Small intestine (tissue), 7 donors: ENCODE measurements around the gene AFDN. TPM values are rescaled to one million over a fixed set of nuclear protein-coding genes. Genes with fewer than 3 reads are reported as not detected.

Source experiments
- DNase-seq, 2 donors: peaks; one replicate each; pipeline versions ENCODE4 v3.0.0 to v3.0.0-alpha.2; 2013
- FAIRE-seq: peaks from 2 replicates; lab custom pipeline; 2012; peaks lifted over from hg19 to GRCh38; lab: Jason Lieb, UNC
- H3K27ac ChIP-seq, 3 donors: one replicate each; pipeline ENCODE4 v1.5.1; 2013; ENCODE audit warnings: low read length in 2 of 3, mild to moderate bottlenecking in 2 of 3, control low read depth in 1 of 3, inconsistent platforms in 1 of 3, low read depth in 1 of 3, moderate library complexity in 1 of 3
- H3K27me3 ChIP-seq, 3 donors: one replicate each; pipeline ENCODE4 v1.6.1; 2013; ENCODE audit warnings: low read length in 3 of 3, inconsistent platforms in 1 of 3; ENCODE audit not compliant: control insufficient read depth in 3 of 3, insufficient read depth in 3 of 3
- H3K36me3 ChIP-seq, 3 donors: one replicate each; pipeline ENCODE4 v1.6.1; 2013; ENCODE audit warnings: low read length in 3 of 3, inconsistent platforms in 1 of 3, low read depth in 1 of 3, mild to moderate bottlenecking in 1 of 3, moderate library complexity in 1 of 3; ENCODE audit not compliant: control insufficient read depth in 3 of 3, insufficient read depth in 2 of 3
- H3K4me1 ChIP-seq, 3 donors: one replicate each; pipeline ENCODE4 v1.6.1; 2013; ENCODE audit warnings: low read length in 2 of 3, inconsistent platforms in 1 of 3, low read depth in 1 of 3, mild to moderate bottlenecking in 1 of 3, moderate library complexity in 1 of 3; ENCODE audit not compliant: control insufficient read depth in 3 of 3, insufficient read depth in 2 of 3
- H3K4me3 ChIP-seq, 3 donors: one replicate each; pipeline ENCODE4 v1.5.1; 2013; ENCODE audit warnings: low read length in 3 of 3, control low read depth in 1 of 3, inconsistent platforms in 1 of 3, low read depth in 1 of 3, mild to moderate bottlenecking in 1 of 3, moderate library complexity in 1 of 3
- H3K9me3 ChIP-seq, 2 donors: one replicate each; pipeline ENCODE4 v1.6.1; 2013; ENCODE audit warnings: low read depth in 1 of 2, low read length in 1 of 2; ENCODE audit not compliant: control insufficient read depth in 2 of 2, insufficient read depth in 1 of 2
- WGBS, 3 donors: extraction: QIAGEN DNeasy Blood & Tissue Kit; methylation state at CpG; one replicate each; pipeline ENCODE4 v1.1.7; 2013; 5-methylcytosine and 5-hydroxymethylcytosine counted together
- polyA plus RNA-seq, 4 donors: library from polyadenylated mRNA; stranded (reverse) in 3 of 4; unstranded in 1 of 4; fragments of 200-250 nt in 3 of 4; fragments of 120-200 nt in 1 of 4; gene quantifications; one replicate each; pipeline versions ENCODE4 v1.2.1 to v1.2.3, GENCODE V29; 2013
- donor health status: healthy with polysubstance abuse.
- donor health status: control.
- donor health status: control.
- donor health status: Bipolar disorder and iron deficiency.
- donor health status: healthy.

Gene AFDN
- polyA plus RNA-seq, 4 donors = 46.0 to 202 (median 67.9) TPM

GRCh38 chr6:167828325-167828956 lies 1.7 kb downstream of the AFDN start:
- FAIRE-seq = peak; percentile 23
- Histone ChIP-seq H3K4me3 (peak overlapping the region in 2 of 3 donors; percentile 49 to 91), H3K4me1 (peaks cover 0 to 29% (median 0%) of the 10 kb centered on the region in 3 donors), H3K27me3 (peaks cover 0 to 2% (median 0%) of the 10 kb centered on the region in 3 donors), H3K9me3 (no peaks in the 10 kb centered on the region), H3K36me3 (peaks cover 0 to 5% (median 0%) of the 10 kb centered on the region in 3 donors), H3K27ac (peak overlapping the region in 2 of 3 donors; percentile 52 to 83)
- WGBS, 3 donors = 18 to 54% (median 28%) methylated on average over 4 of the region's 4 CpGs
- DNase-seq = peak; percentile 42 to 58

GRCh38 chr6:167829513-167829912 lies 2.8 kb downstream of the AFDN start:
- Histone ChIP-seq H3K4me3 (no peak overlapping the region), H3K9me3 (no peaks in the 10 kb centered on the region), H3K27me3 (peaks cover 0 to 2% (median 0%) of the 10 kb centered on the region in 3 donors), H3K27ac (peak overlapping the region in 1 of 3 donors; percentile 36), H3K4me1 (peaks cover 0 to 32% (median 0%) of the 10 kb centered on the region in 3 donors), H3K36me3 (peaks cover 0 to 2% (median 0%) of the 10 kb centered on the region in 3 donors)
- no peak for DNase-seq
- FAIRE-seq = no peak

- Histone ChIP-seq H3K4me3 (peak overlapping the region in 1 of 3 donors; percentile 23), H3K4me1 (peaks cover 0 to 26% (median 0%) of the 10 kb centered on the region in 3 donors), H3K27me3 (peaks cover 0 to 2% (median 0%) of the 10 kb centered on the region in 3 donors), H3K9me3 (no peaks in the 10 kb centered on the region), H3K27ac (peak overlapping the region; percentile 53 to 67 (median 60)), H3K36me3 (peaks cover 0 to 3% (median 0%) of the 10 kb centered on the region in 3 donors)
- FAIRE-seq (peak; percentile 82), DNase-seq (peak; percentile 39 to 45)
- 11 to 42% (median 12%) methylated on average over 3 of the region's 3 CpGs for WGBS, 3 donors
Measured at GRCh38 chr6:167831281-167831828, 4.6 kb downstream of the AFDN start.

- Histone ChIP-seq H3K27me3 (peaks cover 0 to 2% (median 0%) of the 10 kb centered on the region in 3 donors), H3K4me1 (peaks cover 0 to 26% (median 0%) of the 10 kb centered on the region in 3 donors), H3K9me3 (no peaks in the 10 kb centered on the region), H3K27ac (peak overlapping the region in 2 of 3 donors; percentile 33 to 53), H3K36me3 (peaks cover 0 to 3% (median 0%) of the 10 kb centered on the region in 3 donors), H3K4me3 (peak overlapping the region in 1 of 3 donors; percentile 3)
- WGBS, 3 donors = 7 to 28% (median 15%) methylated on average over 4 of the region's 4 CpGs
- FAIRE-seq = no peak
- DNase-seq = peak; percentile 67 to 77
Measured at GRCh38 chr6:167832497-167833395, 6.0 kb downstream of the AFDN start.

GRCh38 chr6:167833396-167833763 lies 6.7 kb downstream of the AFDN start:
- peaks cover 0 to 26% (median 2%) of the 10 kb centered on the region in 3 donors for H3K4me1 ChIP-seq
- peak overlapping the region in 1 of 3 donors; percentile 3 for H3K4me3 ChIP-seq
- WGBS, 3 donors = 9 to 39% (median 12%) methylated on average over 2 of the region's 2 CpGs
- peak overlapping the region in 2 of 3 donors; percentile 33 to 53 for H3K27ac ChIP-seq
- DNase-seq (no peak), FAIRE-seq (no peak)
- no peaks in the 10 kb centered on the region for H3K9me3 ChIP-seq
- peaks cover 0 to 3% (median 0%) of the 10 kb centered on the region in 3 donors for H3K36me3 ChIP-seq
- peaks cover 0 to 2% (median 0%) of the 10 kb centered on the region in 3 donors for H3K27me3 ChIP-seq

- DNase-seq (no peak), FAIRE-seq (no peak)
- Histone ChIP-seq H3K27ac (no peak overlapping the region), H3K9me3 (no peaks in the 10 kb centered on the region), H3K36me3 (peaks cover 0 to 5% (median 0%) of the 10 kb centered on the region in 3 donors), H3K4me1 (peaks cover 0 to 30% (median 4%) of the 10 kb centered on the region in 3 donors), H3K27me3 (peaks cover 0 to 2% (median 0%) of the 10 kb centered on the region in 3 donors), H3K4me3 (no peak overlapping the region)
- WGBS, 3 donors = 67 to 77% (median 77%) methylated on average over 3 of the region's 3 CpGs
Measured at GRCh38 chr6:167835260-167835659, 8.5 kb downstream of the AFDN start.

GRCh38 chr6:167836721-167837120 lies 10.0 kb downstream of the AFDN start:
- FAIRE-seq (no peak), DNase-seq (no peak)
- Histone ChIP-seq H3K36me3 (peaks cover 0 to 5% (median 0%) of the 10 kb centered on the region in 3 donors), H3K9me3 (no peaks in the 10 kb centered on the region), H3K27me3 (peaks cover 0 to 2% (median 0%) of the 10 kb centered on the region in 3 donors), H3K4me3 (no peak overlapping the region), H3K4me1 (peaks cover 0 to 40% (median 4%) of the 10 kb centered on the region in 3 donors), H3K27ac (no peak overlapping the region)
- 63 to 71% (median 63%) methylated on average over 3 of the region's 3 CpGs for WGBS, 3 donors
